Lung microvascular endothelial cell (primary cell): ENCODE measurements around the gene LRP1B. TPM values are rescaled to one million over a fixed set of nuclear protein-coding genes. Genes with fewer than 3 reads are reported as not detected.
A peak's percentile ranks its signal among the peaks of the same experiment; 100 is the strongest.

Experiments
- DNase-seq, 2 donors: peaks; one replicate each; pipeline versions ENCODE4 v3.0.0 to v3.0.0-alpha.2; 2010; ENCODE audit warnings: low read depth in 2 of 2
- total RNA-seq: library from RNA; depleted of rRNA; stranded (reverse); fragments of >200 nt; gene quantifications from 2 replicates; pipeline ENCODE4 v1.2.1, GENCODE V29; 2014

Gene LRP1B
- under 0.01 TPM in 1 of 2 replicates, not detected in the other for total RNA-seq

DNA sequence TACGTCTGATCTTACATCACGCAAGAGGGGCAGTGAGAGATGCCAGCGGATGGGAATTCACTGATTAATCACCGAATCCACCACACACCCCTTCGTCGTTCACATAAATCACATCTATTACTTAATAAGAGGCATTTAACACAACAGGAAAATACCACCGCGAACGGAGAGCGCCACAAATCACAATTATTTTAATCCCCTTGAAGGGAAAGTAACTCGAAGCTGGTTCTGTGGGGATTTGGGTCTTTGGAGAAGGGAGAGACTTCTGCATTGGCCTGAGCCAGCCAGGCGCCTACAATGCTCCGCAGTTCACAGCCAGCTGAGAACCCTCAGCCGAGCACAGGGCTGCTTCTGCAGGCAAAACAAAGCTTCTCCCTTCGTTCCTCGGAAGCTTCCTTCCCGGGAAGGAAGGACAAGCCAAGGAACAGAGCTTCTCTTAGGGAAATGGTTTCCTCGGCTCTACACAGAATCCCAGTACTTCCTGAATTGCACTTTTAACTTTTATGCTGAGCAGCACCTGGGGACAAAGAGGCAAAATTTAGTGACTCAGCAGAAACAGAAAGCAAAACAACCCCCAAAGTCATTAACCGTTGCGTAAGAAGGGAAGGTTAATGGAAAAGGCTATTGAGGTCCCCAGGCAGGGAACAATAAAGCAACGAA lies at the start of gene LRP1B:
LRP1B (minus strand) TSS at position 7 of the 660 bp plus-strand sequence. CDS start 287 bp downstream, outside the sequence.
- peak; percentile 19 to 26 for DNase-seq

DNA sequence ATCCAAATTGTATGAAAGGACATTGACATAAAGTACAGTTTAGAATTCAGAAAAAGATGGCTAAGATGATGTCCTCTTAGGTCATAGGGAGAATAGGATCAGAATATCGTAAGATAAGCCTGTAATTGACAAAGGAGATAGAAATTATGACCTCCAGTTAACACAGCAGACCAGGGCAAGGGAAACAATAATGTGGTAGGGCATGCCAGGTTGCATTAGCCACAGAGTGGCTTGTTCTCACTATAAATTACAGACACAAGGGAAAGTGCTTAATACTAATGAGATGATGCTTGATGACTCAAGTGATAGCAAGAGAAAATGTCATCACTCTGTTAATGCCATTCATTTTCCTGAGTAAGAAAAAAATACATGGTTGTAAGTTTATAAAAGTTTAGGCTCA lies 48.9 kb upstream of the LRP1B start:
- DNase-seq: no peak

DNA sequence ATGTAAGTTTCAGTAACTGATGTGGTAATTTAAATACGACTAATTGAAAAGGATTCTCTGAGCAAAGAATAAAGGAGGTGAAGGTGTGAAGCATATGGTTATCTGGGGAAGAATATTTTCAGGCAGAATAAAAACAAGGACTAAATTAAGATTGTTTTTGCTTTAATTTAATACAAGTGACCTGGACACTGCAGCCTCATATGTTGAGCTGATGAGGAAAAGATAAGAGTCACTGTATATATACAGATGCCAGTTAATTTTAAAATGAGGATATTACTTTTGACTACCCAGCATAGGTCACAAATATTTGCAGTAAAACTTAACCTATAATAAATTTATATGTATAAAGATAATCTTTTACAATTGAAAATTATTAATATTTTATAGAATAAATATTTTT lies 47.8 kb upstream of the LRP1B start:
- DNase-seq: no peak

DNA sequence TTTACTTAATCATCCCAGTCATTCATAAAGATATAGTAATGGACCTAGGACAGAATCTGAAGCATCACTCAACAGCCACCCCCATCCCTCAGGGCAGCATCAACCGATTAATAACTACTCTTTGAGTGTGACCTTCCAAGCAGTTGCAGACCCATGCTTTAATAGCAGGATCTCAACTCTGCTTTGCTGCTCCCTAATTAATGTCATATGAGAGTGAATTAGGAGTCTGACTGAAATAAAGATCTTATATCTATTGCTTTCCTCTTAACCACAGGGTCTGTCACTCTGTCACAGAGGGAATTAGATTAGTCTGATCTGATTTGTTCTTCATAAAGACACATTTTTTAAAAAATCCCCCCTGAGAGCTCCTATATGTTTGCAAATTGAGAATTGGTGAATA lies 46.1 kb upstream of the LRP1B start:
- no peak for DNase-seq

DNA sequence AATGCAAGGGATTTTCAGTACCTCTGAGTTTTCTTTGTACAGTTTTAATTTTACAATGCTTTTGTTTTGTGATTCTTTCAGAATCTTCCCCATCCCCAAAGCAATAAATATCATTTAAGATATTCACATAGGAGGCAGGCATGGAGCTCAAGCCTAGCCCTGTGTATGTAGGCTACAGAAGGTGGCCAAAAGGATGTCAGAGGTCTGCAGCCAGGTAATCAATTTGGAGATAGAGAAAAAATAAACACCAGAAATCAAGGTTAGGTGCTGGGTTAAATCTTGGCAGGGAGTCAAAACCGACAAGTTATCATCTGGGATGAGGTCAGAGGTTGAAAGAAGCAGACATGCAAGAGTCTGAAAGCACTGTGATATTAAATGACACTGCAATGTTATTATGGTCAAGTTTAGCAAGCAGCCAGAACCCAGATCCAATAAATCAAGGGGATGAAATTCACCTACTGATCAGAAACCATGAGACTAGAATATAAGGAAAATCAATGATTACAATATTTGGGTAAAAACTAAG lies 45.1 kb upstream of the LRP1B start:
- peak; percentile 28 to 43 for DNase-seq

DNA sequence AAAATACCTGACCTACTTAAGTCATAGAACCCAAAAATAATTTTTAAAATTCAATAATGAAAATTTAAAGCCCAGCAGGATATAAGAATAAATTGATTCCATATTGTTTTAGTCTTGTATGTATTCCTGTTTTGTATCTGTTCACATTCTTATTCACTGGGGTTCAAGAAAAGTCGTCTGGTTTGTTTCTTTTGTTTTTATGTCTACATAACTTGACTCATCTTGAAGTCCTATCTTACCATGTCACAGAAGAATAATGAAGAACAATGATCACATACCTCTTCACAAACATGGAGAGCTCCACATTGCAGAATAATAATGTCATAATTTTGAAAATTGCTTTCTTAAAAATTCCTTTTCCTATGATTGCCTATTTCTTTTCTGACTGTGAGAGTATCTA lies 43.4 kb upstream of the LRP1B start:
- DNase-seq: no peak

DNA sequence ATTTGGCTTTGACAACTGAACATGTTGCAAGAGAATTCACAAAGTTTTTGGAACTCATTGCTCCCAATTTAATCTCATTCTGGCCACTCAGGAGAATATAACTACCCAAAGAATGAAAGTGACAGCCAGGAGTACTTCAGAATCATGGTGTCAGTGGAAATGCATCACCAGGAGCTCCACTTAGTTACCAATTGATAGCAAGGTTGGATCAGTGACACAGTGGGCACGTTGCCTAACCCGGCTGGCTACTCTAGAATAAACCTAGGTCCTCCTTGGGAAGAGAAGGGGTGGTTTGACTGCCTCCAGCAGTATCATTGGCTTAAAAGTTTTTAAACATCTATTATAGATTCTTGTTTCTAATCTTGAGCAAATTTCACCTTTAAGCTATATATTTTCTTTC lies 40.0 kb upstream of the LRP1B start:
- DNase-seq: no peak

DNA sequence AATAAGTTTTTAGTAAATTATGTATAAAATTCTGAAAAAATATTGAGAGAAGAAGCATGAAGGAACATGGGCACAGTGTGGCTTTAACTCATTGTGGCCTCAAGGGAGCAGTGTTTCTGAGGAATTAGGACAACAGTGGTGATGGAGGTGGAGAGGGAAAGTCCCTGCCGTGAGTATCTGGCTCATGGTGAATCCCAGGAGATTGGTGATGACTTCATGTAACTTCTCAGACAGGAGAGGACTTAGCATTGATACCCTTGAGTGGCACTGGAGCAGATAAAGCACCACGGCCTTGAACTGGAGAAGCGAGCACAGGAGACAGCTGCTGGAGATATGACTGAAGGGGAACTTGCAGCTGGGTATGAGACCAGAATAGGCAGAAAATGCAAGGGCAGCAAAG lies 35.0 kb upstream of the LRP1B start:
- DNase-seq: peak; percentile 79 to 80

DNA sequence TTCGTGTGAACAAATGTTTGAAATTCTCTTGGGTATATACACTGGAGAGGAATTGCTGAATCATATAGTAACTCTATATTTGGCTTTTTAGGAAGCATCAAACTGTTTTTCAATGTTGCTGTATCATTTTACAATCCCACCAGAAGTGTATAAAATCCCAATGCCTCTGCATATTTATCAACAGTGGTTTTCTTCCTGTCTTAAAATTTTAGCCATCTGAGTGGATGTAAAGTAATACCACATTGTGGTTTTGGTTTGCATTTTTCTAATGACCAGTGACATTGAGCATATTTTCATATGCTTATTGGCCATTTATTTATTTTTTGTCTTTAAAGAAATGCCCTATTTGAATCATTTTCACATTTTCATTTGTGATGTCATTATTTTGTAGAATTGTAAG lies 22.8 kb upstream of the LRP1B start:
- DNase-seq: no peak

DNA sequence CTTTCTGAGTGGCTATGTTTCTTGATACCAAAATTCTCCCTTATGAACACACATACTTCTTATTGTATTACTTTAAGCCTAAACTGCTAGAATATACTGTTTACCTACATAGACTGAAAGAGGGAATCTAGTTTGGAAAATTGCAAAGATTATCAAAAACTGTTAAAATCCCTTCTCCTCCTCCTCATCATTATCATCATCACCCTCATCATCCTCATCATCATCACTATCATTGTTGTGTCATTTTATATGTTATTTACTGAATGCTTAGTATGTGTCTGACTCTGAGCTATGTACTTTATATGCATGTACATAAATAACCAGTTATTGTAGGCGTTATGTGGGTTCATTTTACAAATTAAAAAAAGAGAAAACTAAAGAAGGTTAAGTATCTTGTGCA lies 19.6 kb upstream of the LRP1B start:
- no peak for DNase-seq

DNA sequence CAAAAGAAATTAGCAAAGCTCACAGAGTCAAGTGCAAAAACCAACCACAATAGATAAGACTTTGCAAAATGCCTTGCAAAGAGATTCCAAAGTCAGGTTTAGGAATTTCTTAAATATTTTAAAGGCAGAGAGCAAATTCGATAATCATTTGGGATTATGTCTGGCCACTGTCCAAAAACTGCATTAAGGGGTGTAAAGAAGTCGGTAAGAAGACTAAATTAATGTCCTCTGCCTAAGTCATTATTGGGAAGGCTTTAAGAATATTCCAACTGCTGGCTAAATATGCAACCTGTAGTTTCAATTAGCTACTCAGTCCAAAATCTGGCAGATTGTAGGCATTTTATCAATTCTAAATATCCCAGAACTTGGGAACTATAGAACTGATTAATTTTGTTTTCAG lies 13.7 kb upstream of the LRP1B start:
- no peak for DNase-seq

DNA sequence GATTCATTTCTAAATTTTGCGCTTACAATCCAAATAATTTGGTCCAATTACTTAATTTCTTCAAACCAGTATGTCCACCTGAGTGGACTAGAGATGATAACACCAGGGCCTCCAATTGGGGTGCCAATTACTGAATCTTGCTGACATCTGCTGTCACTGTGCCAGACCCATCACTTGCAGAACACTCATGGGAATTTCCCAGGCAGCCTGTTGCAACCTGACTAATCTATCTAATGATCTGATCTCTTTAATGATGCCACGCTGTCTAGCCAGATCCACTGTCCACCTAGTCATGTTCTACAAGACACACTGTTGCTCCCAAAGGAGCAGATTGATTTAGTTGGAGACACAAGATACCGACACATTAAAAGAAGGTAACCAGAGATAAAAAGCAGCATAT lies 11.8 kb upstream of the LRP1B start:
- no peak for DNase-seq

DNA sequence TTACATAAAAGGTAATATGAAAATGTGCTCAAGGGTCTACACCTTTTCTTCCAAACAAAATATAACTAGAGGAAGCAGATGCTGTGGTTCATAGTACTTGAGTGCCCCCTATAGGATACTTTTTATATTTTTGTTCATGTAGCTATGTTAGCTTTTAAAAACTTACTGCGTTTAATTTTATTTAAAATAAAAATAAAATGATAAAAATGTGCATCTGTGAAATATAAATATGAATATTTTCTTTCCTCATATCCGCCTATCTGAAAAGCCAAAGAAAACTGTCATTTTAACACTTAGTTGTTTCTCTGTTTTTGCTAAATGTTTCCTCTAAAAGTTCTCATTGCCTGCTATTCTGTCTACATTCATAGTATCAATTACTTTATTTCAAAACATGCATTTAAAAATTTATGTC lies 9.6 kb upstream of the LRP1B start:
- peak; percentile 29 to 46 for DNase-seq

DNA sequence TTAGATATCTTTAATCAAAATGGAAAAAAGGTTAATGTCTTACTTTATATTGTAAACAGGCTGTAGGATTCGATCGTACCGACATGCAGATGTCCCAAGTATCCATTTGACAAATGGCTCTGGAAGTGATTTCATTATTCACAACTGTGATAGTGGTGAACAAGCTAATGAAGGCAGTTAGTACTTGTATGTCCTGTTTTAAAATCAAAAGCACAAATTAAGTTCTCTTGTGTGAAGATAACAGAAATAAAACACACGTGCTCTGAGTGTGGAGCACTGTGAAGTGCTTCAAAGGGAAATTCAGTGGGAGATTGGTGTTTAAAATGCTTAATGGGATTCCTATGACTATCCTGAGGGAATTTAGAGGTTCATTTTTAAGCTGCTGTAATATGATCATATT lies 8.6 kb upstream of the LRP1B start:
- no peak for DNase-seq

DNA sequence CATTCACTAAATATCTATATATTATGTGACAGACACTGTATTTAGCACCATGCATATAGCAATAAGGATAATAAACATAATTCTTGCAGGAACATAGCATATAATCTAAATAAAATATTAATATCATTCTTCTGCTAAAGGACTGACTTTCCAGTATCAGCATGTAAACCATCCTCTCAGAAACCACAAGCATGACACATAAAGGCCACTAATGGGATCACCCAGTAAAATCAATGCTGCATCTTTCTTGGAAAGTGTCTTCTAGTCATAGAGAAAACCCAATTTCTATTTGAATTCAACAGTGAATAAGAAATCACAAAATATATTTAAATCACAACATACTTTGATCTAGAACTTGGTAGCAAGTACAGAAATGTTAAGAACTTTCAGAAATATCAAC lies 5.8 kb upstream of the LRP1B start:
- DNase-seq: no peak

DNA sequence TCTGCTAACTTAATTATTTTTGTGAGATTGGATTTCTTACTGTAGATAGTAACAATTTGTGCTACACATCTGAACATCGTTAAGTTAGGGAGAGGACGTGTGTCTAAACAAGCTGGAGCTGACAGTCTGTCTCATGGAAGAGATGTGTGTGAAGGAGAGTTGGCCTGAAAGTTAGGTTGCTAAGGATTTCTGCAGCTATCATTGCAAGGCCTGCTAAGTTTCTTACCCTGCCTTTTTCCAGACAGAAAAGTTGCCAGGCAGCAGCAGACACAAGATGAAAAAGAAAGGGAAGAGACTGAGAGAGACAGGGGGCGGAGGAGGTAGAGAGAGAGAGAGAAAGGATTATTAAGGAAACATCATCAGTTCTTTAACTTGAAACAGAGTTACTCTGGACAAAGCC lies 4.1 kb upstream of the LRP1B start:
- DNase-seq: no peak

DNA sequence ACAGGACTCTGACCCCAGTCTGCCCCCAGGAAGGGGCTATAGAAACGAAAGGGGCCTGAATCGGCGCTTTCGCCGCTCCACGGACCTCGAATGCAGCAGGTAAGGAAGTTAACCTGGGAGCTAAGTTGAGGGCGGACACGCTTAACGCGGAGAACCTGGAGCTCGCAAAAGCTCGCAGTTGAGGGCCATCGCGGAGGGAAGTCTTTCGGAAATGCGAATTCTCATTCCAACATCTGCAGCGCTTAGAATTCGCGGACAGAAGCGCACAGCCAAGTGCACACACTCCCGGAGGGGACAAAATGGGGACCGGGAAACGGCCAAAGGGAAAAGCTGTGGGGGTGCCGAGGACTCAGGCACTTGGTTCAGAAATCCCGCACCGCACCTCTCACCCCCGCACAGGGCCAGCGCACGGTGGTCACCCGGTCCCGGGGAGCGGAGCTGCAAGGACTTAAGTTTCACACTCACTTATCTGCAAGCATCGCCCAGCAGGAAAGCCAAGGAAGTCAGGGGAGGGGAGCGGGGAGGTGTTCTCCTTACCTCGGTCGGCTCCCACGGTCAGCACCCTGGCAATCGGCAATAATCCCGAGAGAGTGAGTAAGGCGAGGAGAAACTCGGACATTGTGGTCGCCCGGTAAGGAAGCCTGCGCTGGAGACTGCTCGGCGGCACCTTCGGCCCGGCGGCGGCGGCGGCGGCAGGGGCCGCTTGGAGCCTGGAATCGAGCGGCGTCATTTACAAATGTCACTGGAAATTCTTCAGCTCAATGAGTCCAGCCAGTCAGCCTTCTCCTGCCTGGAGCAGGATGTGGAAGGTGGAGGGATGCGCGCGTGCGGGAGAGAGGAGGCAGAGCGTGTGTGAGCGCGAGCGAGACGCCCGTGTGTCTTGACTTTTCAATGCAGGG lies 456 bp downstream of the LRP1B start:
- DNase-seq: peak; percentile 57 to 62

DNA sequence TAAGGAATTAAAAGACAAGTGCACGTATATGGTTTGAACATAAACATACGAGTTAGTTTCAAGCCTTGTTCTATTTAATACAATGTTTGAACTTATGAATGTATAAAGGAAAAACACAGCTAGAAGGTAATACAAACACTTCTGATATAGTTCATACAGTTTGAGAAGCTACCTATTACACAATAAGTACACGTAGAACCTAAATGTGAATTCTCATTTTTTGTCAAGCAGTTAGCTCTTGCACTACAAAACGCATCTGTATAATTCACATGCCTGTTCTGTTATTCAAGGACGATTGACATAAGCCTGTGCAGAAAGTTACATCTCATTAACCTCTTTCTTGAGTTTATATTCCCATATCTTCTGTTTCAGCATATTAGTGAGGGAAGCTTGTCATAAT lies 2.7 kb downstream of the LRP1B start:
- DNase-seq: no peak

DNA sequence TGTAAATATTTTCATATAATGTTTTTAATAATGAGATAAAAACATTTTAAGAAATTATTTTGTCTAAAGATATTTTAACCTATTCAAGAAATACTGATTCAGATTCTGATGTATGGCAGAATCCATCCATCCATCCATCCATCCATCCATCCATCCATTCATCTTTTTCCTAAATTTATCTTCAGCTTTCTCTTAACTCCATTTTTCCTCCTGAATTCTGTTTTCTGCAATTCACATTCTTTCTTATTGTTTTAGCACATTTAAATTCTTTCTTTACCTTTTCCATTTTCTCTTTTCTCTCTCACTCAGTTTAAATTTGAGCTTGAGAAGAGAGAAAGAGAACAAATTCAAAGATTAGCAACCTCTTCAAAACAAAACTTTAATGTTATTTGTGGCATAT lies 3.6 kb downstream of the LRP1B start:
- DNase-seq: no peak

DNA sequence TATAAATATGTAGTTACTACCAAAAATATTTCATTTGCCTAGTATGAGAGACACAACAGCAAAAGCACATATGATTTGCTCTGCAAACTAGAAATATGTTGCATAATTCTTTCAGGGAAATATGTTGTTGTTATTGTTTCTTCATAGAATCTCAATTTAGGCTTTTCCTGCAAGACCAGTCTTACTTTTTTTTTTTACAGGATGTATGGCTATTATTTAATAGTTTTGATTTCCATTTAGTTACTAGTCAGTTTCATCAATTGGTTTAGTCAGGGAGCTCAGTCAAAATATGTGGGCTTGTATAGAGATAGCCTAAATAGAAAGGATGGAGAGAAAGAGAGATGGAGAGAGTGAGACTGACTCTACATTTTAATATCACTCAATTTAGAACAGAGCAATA lies 6.1 kb downstream of the LRP1B start:
- no peak for DNase-seq

DNA sequence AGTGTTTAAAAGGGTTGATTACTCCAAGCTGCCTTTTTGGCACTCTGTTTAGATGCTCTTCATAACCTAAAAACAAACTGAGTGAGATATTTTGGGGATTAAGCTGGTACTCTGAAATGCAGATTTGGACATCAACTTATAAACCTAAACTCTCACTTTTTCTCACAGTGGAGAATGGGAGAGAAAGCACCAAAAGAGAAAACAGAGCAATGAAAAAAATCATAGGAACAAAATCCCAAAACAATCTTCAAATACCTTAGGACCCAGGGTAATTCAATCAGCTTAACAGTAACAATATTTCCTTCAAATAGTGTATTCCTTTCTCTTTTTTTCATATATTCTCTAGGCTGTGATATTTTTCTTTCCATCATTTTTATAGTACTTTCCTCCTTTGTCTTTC lies 11.5 kb downstream of the LRP1B start:
- DNase-seq: no peak

DNA sequence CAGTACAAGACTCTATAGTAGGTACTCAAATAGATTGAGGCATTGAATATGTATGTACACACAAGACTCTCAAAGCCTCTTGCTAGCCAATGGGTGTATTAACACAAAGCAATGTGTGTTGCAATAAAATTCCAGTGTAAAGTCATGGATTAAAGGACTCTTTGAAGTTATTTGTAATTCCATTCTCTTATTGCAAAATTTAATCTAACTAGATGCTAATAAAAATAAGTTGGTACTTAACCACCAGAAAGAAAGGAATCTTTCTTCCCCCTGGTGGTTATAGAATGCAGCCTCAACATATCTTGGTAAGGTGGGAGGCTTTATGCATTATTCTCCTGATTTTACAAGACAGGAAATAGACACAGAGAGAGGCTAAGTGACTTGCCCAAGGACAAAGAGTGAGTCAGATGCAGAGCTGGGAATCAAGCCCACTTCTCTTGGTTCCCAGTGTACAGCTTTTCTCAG lies 18.0 kb downstream of the LRP1B start:
- DNase-seq: peak in 1 of 2 donors; percentile 56
